Cardiac muscle cell (in vitro differentiated cells and primary cell): Measurements from ENCODE around the gene GHRH. TPM values are rescaled to one million over a fixed set of nuclear protein-coding genes. Genes with fewer than 3 reads are reported as not detected.

ENCODE experiments used
- DNase-seq, 2 donors: peaks; one replicate each; pipeline versions ENCODE4 v3.0.0 to v3.0.0-alpha.2; 2010 to 2017; ENCODE audit warnings: low read depth in 1 of 2, low spot score in 1 of 2
- H3K27ac ChIP-seq: fragments of 200-600 bp; sonication (generic); 2 replicates; pipeline ENCODE4 v1.5.1; 2016
- H3K27me3 ChIP-seq: fragments of 200-600 bp; sonication (generic); 2 replicates; pipeline ENCODE4 v1.6.0; 2016; ENCODE audit warnings: control low read depth
- H3K36me3 ChIP-seq: fragments of 200-600 bp; sonication (generic); 2 replicates; pipeline ENCODE4 v1.5.1; 2016; ENCODE audit warnings: control low read depth
- H3K4me1 ChIP-seq: fragments of 200-600 bp; sonication (generic); 2 replicates; pipeline ENCODE4 v1.8.1; 2017; ENCODE audit warnings: low read depth, mild to moderate bottlenecking, mixed run types
- H3K4me3 ChIP-seq: fragments of 200-600 bp; sonication (generic); 2 replicates; pipeline ENCODE4 v1.5.1; 2016; ENCODE audit warnings: mild to moderate bottlenecking
- H3K9me3 ChIP-seq: fragments of 200-600 bp; sonication (generic); 2 replicates; pipeline ENCODE4 v1.5.1; 2017; ENCODE audit warnings: low read depth, mild to moderate bottlenecking, control low read depth
- polyA plus RNA-seq: library from polyadenylated mRNA; unstranded; fragments of >200 nt; fragmentation: Nextera tagmentation; extraction: Ambion mirVana; gene quantifications from 2 replicates; pipeline ENCODE4 v1.2.1, GENCODE V29; 2016
- total RNA-seq: library from RNA; depleted of rRNA; stranded (reverse); fragments of >200 nt; gene quantifications from 2 replicates; pipeline ENCODE4 v1.2.3, GENCODE V29; 2016
- TF ChIP-seq, protein P1 (sequence below): IDR thresholded peaks from 2 replicates; pipeline ENCODE4 v1.5.1; 2012; ENCODE audit warnings: low read depth, mild to moderate bottlenecking, low read length

Gene GHRH
- total and polyA plus RNA-seq, 2 experiments from 2014 or later = 0.34 to 1.1 TPM

DNA sequence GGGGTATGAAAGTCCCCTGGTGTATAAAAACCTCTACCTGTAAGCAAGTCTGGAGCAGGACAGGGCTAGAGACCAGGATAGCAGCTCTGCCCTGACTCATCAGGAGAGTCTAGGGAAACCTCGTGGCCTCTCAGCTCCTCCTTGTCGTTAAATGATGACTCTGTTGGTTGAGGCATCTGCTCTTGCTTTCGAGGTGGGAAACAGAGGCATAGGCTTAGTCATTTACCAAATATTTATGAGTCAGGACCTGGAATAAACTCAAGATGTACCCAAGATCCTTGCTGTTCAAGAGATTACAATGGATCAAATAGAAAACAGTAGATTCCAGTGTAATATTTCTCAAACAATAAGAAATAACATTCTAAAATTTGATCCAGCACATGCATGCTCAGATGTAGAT, 33.4 kb upstream of the GHRH start:
- H3K4me3 ChIP-seq = no peak overlapping the region
- no peaks in the 10 kb centered on the region for H3K27me3 ChIP-seq
- H3K36me3 ChIP-seq = peaks cover 5% of the 10 kb centered on the region
- TF ChIP-seq, protein P1, sequence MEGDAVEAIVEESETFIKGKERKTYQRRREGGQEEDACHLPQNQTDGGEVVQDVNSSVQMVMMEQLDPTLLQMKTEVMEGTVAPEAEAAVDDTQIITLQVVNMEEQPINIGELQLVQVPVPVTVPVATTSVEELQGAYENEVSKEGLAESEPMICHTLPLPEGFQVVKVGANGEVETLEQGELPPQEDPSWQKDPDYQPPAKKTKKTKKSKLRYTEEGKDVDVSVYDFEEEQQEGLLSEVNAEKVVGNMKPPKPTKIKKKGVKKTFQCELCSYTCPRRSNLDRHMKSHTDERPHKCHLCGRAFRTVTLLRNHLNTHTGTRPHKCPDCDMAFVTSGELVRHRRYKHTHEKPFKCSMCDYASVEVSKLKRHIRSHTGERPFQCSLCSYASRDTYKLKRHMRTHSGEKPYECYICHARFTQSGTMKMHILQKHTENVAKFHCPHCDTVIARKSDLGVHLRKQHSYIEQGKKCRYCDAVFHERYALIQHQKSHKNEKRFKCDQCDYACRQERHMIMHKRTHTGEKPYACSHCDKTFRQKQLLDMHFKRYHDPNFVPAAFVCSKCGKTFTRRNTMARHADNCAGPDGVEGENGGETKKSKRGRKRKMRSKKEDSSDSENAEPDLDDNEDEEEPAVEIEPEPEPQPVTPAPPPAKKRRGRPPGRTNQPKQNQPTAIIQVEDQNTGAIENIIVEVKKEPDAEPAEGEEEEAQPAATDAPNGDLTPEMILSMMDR = no peak
- H3K27ac ChIP-seq = no peak overlapping the region
- peaks cover 26% of the 10 kb centered on the region for H3K4me1 ChIP-seq
- peak in 1 of 2 donors; percentile 90 for DNase-seq
- H3K9me3 ChIP-seq = no peaks in the 10 kb centered on the region

DNA sequence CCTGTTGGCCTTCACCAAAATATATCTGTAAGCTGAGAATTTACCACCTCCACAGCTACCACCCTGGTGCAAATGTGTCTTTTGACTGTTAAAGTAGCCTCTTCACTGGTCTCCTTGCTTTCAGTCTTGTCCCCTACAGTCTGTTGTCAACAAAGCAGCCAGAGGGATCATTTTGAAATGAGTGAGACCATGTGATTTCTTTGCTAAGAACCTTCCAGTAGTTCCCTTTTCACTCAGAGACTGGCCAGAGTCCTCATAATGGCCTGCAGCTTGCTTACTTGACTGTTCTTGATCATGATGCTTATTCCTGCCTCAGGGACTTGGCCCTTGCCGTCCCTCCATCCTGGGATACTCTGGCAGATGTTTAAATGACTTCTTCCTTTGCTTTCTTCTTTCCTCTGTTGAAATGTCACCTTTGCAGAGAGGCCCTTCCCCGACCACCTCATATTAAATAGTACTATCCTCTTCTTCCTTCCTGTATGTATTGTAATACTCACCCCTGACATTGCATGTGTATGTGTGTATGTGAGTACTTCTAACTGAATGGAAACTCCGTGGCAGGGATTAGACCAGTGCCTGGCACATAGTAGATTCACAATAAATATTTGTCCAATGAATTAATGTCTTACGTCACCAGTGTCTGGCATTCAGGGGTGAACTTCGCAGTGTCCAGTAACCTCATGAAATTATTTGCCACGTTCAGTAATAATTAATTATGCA, 32.8 kb upstream of the GHRH start:
- Histone ChIP-seq H3K9me3 (no peaks in the 10 kb centered on the region), H3K27me3 (no peaks in the 10 kb centered on the region), H3K36me3 (peaks cover 5% of the 10 kb centered on the region), H3K4me1 (peaks cover 20% of the 10 kb centered on the region), H3K27ac (no peak overlapping the region), H3K4me3 (no peak overlapping the region)
- peak in 1 of 2 donors; percentile 41 for DNase-seq
- TF ChIP-seq, protein P1 = no peak

DNA sequence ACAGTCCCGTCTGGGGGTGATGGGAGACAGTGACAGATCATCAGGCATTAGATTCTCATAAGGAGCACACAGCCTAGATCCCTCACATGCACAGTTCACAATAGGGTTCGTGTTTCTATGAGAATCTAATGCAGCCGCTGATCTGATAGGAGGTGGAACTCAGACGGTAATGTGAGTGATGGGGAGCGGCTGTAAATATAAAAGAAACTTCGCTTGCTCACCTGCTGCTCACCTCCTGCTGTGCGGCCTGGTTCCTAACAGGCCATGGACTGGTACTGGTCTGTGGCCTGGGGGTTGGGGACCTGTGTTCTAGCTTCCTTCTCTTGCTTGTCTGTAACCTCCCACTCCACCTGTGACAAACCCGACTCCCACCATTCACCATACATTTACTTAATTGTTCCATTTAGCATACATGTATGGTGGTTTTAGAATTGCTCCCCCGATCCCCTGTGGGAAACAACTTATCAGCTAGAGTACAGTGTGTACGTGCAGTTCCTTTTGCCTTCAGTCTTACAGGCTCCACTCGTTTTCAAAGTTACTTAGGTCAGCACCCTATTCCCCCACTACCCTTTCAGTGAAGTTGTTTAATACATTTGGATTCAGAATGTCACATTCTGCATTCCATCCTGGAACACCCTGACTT, 31.8 kb upstream of the GHRH start:
- Histone ChIP-seq H3K9me3 (no peaks in the 10 kb centered on the region), H3K27me3 (no peaks in the 10 kb centered on the region), H3K36me3 (peaks cover 5% of the 10 kb centered on the region), H3K27ac (no peak overlapping the region), H3K4me3 (no peak overlapping the region), H3K4me1 (peaks cover 20% of the 10 kb centered on the region)
- DNase-seq = no peak
- TF ChIP-seq, protein P1 = no peak

DNA sequence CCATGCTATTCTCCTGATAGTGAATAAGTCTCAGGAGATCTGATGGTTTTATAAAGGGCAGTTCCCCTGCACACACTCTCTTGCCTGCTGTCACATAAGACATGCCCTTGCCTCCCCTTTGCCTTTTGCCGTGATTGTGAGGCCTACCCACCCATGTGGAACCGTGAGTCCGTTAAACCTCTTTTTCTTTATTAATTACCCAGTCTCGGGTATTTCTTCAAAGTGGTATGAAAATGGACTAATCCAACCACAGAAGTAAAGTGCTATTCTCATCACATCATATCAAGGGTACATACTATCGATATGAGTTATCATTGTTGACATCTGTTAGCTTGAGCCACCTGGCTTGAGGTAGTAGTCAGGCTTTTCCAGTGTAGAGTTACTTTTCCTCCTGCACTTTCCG, 30.1 kb upstream of the GHRH start:
- H3K4me3 ChIP-seq = no peak overlapping the region

DNA sequence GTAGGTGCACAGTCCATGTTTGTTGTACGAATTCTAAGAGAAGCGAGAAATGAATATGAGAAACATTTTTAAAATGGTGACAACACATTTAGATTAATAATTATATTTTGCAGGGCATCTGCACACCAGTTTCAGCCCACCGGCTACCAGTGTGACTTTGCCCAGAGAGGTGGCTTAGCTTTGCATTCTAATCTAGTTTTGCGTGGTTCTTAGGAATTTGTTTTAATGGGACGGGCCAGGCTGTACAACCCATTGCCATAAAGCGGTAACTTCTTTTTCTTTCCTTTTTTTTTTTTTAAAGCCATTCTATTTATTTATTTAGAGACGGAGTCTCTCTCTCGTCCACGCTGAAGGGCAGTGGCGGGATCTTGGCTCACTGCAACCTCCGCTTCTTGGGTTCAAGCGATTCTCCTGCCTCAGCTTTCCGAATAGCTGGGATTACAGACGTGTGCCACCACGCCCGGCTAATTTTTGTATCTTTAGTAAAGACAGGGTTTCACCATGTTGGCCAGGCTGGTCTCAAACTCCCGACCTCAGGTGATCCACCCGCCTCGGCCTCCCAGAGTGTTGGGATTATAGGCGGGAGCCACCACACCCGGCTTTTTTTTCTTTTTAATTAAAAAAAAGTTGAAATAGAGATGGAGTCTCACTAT, 28.7 kb upstream of the GHRH start:
- no peaks in the 10 kb centered on the region for H3K27me3 ChIP-seq
- no peak for DNase-seq
- H3K4me3 ChIP-seq = peak overlapping the region; percentile 75
- no peaks in the 10 kb centered on the region for H3K36me3 ChIP-seq
- H3K9me3 ChIP-seq = no peaks in the 10 kb centered on the region
- H3K4me1 ChIP-seq = peaks cover 11% of the 10 kb centered on the region
- TF ChIP-seq, protein P1 = no peak
- peak overlapping the region; percentile 97 for H3K27ac ChIP-seq

More for the DNA sequence above, 30.1 kb upstream of the GHRH start:
- Histone ChIP-seq H3K9me3 (no peaks in the 10 kb centered on the region), H3K4me1 (peaks cover 18% of the 10 kb centered on the region), H3K36me3 (no peaks in the 10 kb centered on the region), H3K27ac (no peak overlapping the region), H3K27me3 (no peaks in the 10 kb centered on the region)
- TF ChIP-seq, protein P1 = no peak
- DNase-seq = no peak
